ENCODE measurements around the gene COQ8B.
A peak's percentile ranks its signal among the peaks of the same experiment; 100 is the strongest.

The COQ8B gene

DNA sequence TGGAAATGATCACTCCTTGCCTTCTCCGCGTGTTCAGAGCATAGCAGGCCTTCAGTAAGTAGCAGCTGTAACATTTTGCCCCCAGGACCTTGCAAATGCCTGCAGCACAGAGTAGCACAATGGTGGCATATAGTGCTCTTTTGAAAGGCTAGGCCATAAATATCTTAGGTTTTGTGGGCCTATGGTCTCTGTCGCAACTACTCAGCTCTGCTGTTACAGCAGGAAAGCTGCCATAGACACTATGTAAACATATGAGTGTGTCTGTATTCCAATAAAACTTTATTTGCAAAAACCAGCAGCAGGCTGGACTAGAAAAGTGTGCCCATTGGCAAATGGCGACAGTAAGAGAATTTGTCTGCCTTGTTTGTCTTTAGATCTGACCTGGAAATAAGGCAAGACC lies 9.6 kb upstream of the COQ8B start:
- TF ChIP-seq, protein P1, sequence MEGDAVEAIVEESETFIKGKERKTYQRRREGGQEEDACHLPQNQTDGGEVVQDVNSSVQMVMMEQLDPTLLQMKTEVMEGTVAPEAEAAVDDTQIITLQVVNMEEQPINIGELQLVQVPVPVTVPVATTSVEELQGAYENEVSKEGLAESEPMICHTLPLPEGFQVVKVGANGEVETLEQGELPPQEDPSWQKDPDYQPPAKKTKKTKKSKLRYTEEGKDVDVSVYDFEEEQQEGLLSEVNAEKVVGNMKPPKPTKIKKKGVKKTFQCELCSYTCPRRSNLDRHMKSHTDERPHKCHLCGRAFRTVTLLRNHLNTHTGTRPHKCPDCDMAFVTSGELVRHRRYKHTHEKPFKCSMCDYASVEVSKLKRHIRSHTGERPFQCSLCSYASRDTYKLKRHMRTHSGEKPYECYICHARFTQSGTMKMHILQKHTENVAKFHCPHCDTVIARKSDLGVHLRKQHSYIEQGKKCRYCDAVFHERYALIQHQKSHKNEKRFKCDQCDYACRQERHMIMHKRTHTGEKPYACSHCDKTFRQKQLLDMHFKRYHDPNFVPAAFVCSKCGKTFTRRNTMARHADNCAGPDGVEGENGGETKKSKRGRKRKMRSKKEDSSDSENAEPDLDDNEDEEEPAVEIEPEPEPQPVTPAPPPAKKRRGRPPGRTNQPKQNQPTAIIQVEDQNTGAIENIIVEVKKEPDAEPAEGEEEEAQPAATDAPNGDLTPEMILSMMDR (conservative IDR thresholded peaks at IDR 0.05; ENCODE audit: low read depth): no peak
- no peak overlapping the region for H3K27ac ChIP-seq
- DNase-seq (ENCODE audit: low spot score): no peak
- POLR2A ChIA-PET (ENCODE audit: low non-redundant PET): no interaction called here
- CTCF ChIA-PET: no interaction called here

DNA sequence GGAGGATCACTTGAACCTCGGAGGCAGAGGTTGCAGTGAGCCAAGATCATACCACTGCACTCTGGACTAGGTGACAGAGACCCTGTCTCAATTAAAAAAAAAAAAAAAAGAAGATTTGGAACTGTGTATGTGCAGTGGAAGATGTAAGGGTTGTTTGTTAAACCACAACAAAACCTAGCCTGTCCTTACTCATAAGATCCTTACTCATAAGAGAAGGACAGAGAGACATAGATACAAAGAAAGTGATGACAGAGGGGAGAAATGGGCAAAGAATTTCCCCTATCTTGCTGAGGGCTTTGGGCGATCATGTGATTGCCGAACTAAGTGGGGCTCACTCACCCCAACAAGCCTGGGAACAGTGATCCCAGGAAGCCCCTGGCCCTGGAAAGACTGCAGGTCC lies 8.2 kb upstream of the COQ8B start:
- no peak for DNase-seq (ENCODE audit: low spot score)
- H3K27ac ChIP-seq: peak overlapping the region; percentile 26
- ChIA-PET CTCF (no interaction called here), POLR2A (ENCODE audit: low non-redundant PET) (interaction anchor here (0.6 kb wide), 1 partner anchor 8 kb away, joined by 3 read pairs; the partner anchor contains the start of genes COQ8B and ITPKC)
- TF ChIP-seq, protein P1 (conservative IDR thresholded peaks at IDR 0.05; ENCODE audit: low read depth): no peak

DNA sequence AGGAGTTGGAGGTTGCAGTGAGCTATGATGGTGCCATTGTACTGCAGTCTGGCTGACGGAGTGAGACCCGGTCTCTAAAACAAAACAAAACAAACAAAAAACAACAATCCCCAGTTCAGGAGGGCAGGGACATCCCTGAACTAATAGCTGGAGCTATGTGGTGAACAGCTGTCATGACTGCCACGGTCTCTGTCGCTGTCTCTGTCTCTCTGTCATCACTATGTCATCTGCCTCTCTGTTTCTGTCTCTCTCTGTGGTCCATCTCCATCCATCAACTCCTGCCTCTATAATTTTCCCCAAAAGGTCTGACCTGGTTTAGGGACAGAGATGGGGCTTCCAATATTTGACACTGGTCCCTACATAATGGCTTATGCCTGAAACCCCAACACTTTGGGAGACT lies 7.6 kb upstream of the COQ8B start:
- POLR2A ChIA-PET (ENCODE audit: low non-redundant PET): interaction anchor here (0.6 kb wide), 1 partner anchor 8 kb away, joined by 3 read pairs; the partner anchor contains the start of genes COQ8B and ITPKC
- peak overlapping the region; percentile 100 for H3K27ac ChIP-seq
- TF ChIP-seq, protein P1 (conservative IDR thresholded peaks at IDR 0.05; ENCODE audit: low read depth): no peak
- CTCF ChIA-PET: no interaction called here
- no peak for DNase-seq (ENCODE audit: low spot score)

DNA sequence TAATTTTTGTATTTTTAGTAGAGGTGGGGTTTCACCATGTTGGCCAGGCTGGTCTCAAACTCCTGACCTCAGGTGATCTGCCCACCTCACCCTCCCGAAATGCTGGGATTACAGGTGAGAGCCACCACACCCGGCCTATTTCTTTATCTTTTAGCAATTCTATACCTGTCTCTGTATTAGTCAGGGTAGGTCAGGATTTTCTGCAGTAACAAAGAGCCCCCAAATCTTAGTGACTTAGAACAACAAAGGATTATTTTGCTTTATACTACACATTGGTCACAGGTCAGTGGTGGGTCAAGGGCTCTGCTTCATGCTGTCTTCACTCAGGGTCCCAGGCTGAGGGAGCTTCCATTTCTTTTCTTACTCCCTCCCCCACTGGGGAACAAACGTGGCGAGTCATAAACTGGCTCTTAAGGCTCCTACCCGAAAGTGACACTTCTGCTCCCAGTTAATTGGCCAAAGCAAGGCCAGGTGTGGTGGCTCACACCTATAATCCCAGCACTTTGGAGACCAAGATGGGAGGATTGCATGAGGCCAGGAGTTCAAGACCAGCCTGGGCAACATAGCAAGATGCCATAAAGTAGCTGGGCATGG lies 7.1 kb upstream of the COQ8B start:
- TF ChIP-seq, protein P1 (conservative IDR thresholded peaks at IDR 0.05; ENCODE audit: low read depth): no peak
- DNase-seq (ENCODE audit: low spot score): no peak
- ChIA-PET CTCF (no interaction called here), POLR2A (ENCODE audit: low non-redundant PET) (no interaction called here)
- H3K27ac ChIP-seq: peak overlapping the region; percentile 100

DNA sequence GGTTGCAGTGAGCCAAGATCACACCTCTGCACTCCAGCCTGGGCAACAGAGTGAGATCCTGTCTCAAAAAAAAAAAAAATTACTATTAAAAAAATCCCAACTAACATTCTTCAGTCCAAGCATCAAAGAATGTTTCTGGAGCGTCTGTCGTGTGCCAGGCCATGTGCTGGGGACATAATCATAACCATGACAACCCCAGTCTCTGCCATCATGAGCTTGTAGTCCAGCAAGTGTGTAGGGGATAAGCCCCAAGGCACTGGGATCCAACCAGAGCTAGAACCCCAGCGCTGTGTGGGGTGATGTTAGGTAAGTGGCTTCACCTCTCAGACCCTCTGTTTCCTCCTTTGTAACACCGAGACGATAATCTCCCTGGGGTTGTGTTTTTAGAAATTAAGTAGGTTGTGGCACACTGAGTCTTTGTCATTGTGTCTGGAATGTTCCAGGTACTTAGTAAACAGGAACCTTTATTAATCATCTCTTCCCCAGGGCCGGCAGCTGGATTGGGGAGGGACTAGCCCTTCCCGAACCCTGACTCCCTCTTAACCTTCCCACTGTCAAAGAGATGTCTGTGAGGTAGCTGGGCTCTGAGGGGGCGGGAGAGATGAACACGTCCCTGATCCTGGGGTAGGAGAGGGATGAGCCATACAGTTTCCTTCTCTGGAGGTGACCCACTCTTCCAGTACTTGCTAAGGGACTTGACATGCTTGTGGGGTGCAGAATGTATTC lies 5.4 kb upstream of the COQ8B start:
- CTCF ChIA-PET: interaction anchor here (0.7 kb wide), 1 partner anchor 30 kb away, joined by 3 read pairs; no protein-coding TSS in a partner anchor
- peak overlapping the region; percentile 100 for H3K27ac ChIP-seq
- peak; percentile 49 for DNase-seq (ENCODE audit: low spot score)
- POLR2A ChIA-PET (ENCODE audit: low non-redundant PET): no interaction called here
- TF ChIP-seq, protein P1 (conservative IDR thresholded peaks at IDR 0.05; ENCODE audit: low read depth): no peak

DNA sequence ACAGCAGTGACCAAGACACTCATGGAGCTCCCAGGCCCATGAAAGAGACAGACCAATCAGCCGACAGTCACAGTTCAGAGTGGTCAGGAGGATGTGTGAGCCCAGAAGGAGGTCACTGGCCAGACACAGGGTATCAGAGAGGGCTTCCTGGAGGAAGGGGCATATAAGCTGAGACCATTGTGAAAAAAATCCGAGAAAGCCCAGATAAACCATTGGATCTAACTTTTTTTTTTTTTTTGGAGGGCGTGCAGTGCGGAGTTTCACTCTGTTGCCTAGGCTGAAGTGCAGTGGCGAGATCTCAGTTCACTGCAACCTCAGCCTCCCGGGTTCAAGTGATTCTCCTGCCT lies 4.4 kb upstream of the COQ8B start:
- H3K27ac ChIP-seq: peak overlapping the region; percentile 100
- ChIA-PET POLR2A (ENCODE audit: low non-redundant PET) (interaction anchor here (0.7 kb wide), 1 partner anchor 53 kb away, joined by 3 read pairs; no protein-coding TSS in a partner anchor), CTCF (interaction anchor here (0.7 to 0.8 kb wide), 2 partner anchors 31 to 86 kb away, joined by 3 to 4 read pairs; no protein-coding TSS in a partner anchor)
- no peak for DNase-seq (ENCODE audit: low spot score)
- TF ChIP-seq, protein P1 (conservative IDR thresholded peaks at IDR 0.05; ENCODE audit: low read depth): no peak

Data from RWPE1 (cell line).